HCT116 (cell line): ENCODE results near the gene GPR157. TPM values are rescaled to one million over a fixed set of nuclear protein-coding genes. Genes with fewer than 3 reads are reported as not detected.

Experiments used
- ATAC-seq: fragments of 200-7000 bp; cut with Tn5 transposase; 2 replicates; pipeline ENCODE4 v1.9.1; 2020; ENCODE audit warnings: mild to moderate bottlenecking, moderate library complexity
- BruUV-seq: library from RNA; stranded (reverse); fragments of 400-500 nt; replicated peaks from 2 replicates; lab custom pipeline; 2021; lab: Mats Ljungman, UMichigan
- CTCF ChIA-PET: fragments of 300-600 bp; sonication (Branson Sonifier 250); formaldehyde crosslinking; loops from one replicate; lab custom pipeline; 2021; ENCODE audit warnings: antibody characterized with exemption; lab: Charles Lee
- POLR2A ChIA-PET: fragments of 300-600, 350-600 bp; sonication (Branson Sonifier 250); formaldehyde crosslinking; loops from one replicate; lab custom pipeline; 2021; ENCODE audit warnings: antibody characterized with exemption; lab: Charles Lee
- RAD21 ChIA-PET, 2 experiments: fragments of 300-600 bp; sonication (Branson Sonifier 250); formaldehyde crosslinking; loops; one replicate each; lab custom pipeline; 2023; ENCODE audit warnings: low total read pairs in 2 of 2; ENCODE audit not compliant: uncharacterized antibody in 2 of 2, unreplicated experiment in 2 of 2, low non-redundant PET in 1 of 2; lab: Charles Lee
- DNase-seq: peaks from one replicate; pipeline ENCODE4 v3.0.0-alpha.2; 2010; ENCODE audit warnings: low read depth, low spot score
- H2AFZ ChIP-seq: fragments of 200-600 bp; shearing (Covaris generic), sonication (generic); 2 replicates; pipeline ENCODE4 v1.6.1; 2017; ENCODE audit warnings: low read depth, mixed run types, mixed read lengths, antibody characterized with exemption, low read length; ENCODE audit not compliant: poor library complexity, severe bottlenecking
- H3K27ac ChIP-seq: 2 replicates; pipeline ENCODE4 v1.5.1; 2012; ENCODE audit warnings: low read depth, low read length
- H3K27me3 ChIP-seq: fragments of 200-600 bp; sonication (generic); 2 replicates; pipeline ENCODE4 v1.6.1; 2016; ENCODE audit warnings: mixed run types, low read length, mixed read lengths; ENCODE audit not compliant: insufficient read depth
- H3K36me3 ChIP-seq, 2 experiments: fragments of 200-500 bp in 1 of 2; fragments of 200-600 bp in 1 of 2; sonication (Bioruptor generic) in 1 of 2; sonication (generic) in 1 of 2; 2 replicates each; pipeline versions ENCODE4 v1.5.1 to v1.6.1; 2014 to 2016; ENCODE audit warnings: low read length in 2 of 2, inconsistent platforms in 1 of 2, mixed read lengths in 1 of 2, mixed run types in 1 of 2; ENCODE audit not compliant: insufficient read depth in 2 of 2, control insufficient read depth in 1 of 2
- H3K4me1 ChIP-seq, 2 experiments: fragments of 200-600 bp in 1 of 2; sonication (generic) in 1 of 2; 2 replicates each; pipeline versions ENCODE4 v1.5.1 to v1.6.1; 2012 to 2017; ENCODE audit warnings: low read length in 2 of 2, inconsistent platforms in 1 of 2, mild to moderate bottlenecking in 1 of 2, mixed read lengths in 1 of 2, mixed run types in 1 of 2, moderate library complexity in 1 of 2; ENCODE audit not compliant: insufficient read depth in 2 of 2, control insufficient read depth in 1 of 2
- H3K4me2 ChIP-seq: fragments of 200-600 bp; sonication (generic); 2 replicates; pipeline ENCODE4 v1.6.1; 2017; ENCODE audit warnings: mixed run types, low read length, mixed read lengths
- H3K4me3 ChIP-seq, 2 experiments: fragments of 200-600 bp in 1 of 2; sonication (generic) in 1 of 2; replicated peaks in 1 of 2; 2 replicates each; pipeline ENCODE4 v1.5.1; 2011 to 2016; ENCODE audit warnings: low read length in 2 of 2, control low read depth in 1 of 2, low read depth in 1 of 2, mild to moderate bottlenecking in 1 of 2, mixed read lengths in 1 of 2, mixed run types in 1 of 2
- H3K79me2 ChIP-seq: fragments of 200-600 bp; sonication (generic); 2 replicates; pipeline ENCODE4 v1.6.1; 2017; ENCODE audit warnings: mild to moderate bottlenecking, mixed run types, low read length, moderate library complexity, mixed read lengths; ENCODE audit not compliant: insufficient read depth
- H3K9ac ChIP-seq: fragments of 200-600 bp; sonication (generic); 2 replicates; pipeline ENCODE4 v1.6.1; 2016; ENCODE audit warnings: low read length, mixed read lengths
- H3K9me2 ChIP-seq: fragments of 200-600 bp; sonication (generic), shearing (Covaris generic); 2 replicates; pipeline ENCODE4 v1.6.1; 2017; ENCODE audit warnings: mixed run types, mild to moderate bottlenecking, moderate library complexity; ENCODE audit not compliant: insufficient read depth
- H3K9me3 ChIP-seq, 2 experiments: fragments of 200-500 bp in 1 of 2; fragments of 200-600 bp in 1 of 2; sonication (Bioruptor generic) in 1 of 2; sonication (generic) in 1 of 2; 2 replicates each; pipeline ENCODE4 v1.6.1; 2014 to 2017; ENCODE audit warnings: low read length in 2 of 2, mixed read lengths in 2 of 2, inconsistent platforms in 1 of 2, low read depth in 1 of 2, mild to moderate bottlenecking in 1 of 2, mixed run types in 1 of 2, moderate library complexity in 1 of 2; ENCODE audit not compliant: control insufficient read depth in 1 of 2, insufficient read depth in 1 of 2
- H4K20me1 ChIP-seq: fragments of 200-600 bp; sonication (generic), shearing (Covaris generic); 2 replicates; pipeline ENCODE4 v1.6.1; 2017; ENCODE audit warnings: mixed run types, mild to moderate bottlenecking, moderate library complexity; ENCODE audit not compliant: insufficient read depth
- CEBPB ChIP-seq: IDR thresholded peaks from 2 replicates; pipeline ENCODE4 v1.6.1; 2012; ENCODE audit warnings: low read depth
- EGR1 ChIP-seq: IDR thresholded peaks from 2 replicates; pipeline ENCODE4 v1.6.1; 2012; ENCODE audit warnings: low read depth
- EZH2 ChIP-seq: fragments of 200-600 bp; sonication (generic); IDR thresholded peaks from 2 replicates; pipeline ENCODE4 v1.6.1; 2017; ENCODE audit warnings: antibody characterized with exemption, mixed run types
- JUND ChIP-seq: IDR thresholded peaks from 2 replicates; pipeline ENCODE4 v1.6.1; 2012
- POLR2A ChIP-seq: IDR thresholded peaks from 2 replicates; pipeline ENCODE4 v1.7.0; 2011; ENCODE audit warnings: borderline replicate concordance; ENCODE audit not compliant: insufficient read depth, insufficient read length; ENCODE audit errors: extremely low read depth
- POLR2AphosphoS5 ChIP-seq: IDR thresholded peaks from 2 replicates; pipeline ENCODE4 v1.6.1; 2011; ENCODE audit warnings: mild to moderate bottlenecking, low read depth, low read length, moderate library complexity
- RAD21 ChIP-seq: IDR thresholded peaks from 2 replicates; pipeline ENCODE4 v1.6.1; 2012; ENCODE audit warnings: low read depth, mild to moderate bottlenecking
- REST ChIP-seq: IDR thresholded peaks from 2 replicates; pipeline ENCODE4 v1.6.1; 2012; ENCODE audit warnings: low read depth
- SIN3A ChIP-seq: IDR thresholded peaks from 2 replicates; pipeline ENCODE4 v1.6.1; 2012; ENCODE audit warnings: low read depth
- SRF ChIP-seq: IDR thresholded peaks from 2 replicates; pipeline ENCODE4 v1.6.1; 2012; ENCODE audit warnings: low read depth
- TCF7L2 ChIP-seq: IDR thresholded peaks from 2 replicates; pipeline ENCODE4 v1.7.0; 2011; ENCODE audit warnings: borderline replicate concordance, inconsistent platforms; ENCODE audit not compliant: insufficient read depth, insufficient read length; ENCODE audit errors: extremely low read depth
- ZFX ChIP-seq: fragments of 450-650 bp; IDR thresholded peaks from 2 replicates; pipeline ENCODE4 v1.6.1; 2017
- ZNF274 ChIP-seq: fragments of 200-500 bp; sonication (Bioruptor generic); IDR thresholded peaks from 2 replicates; pipeline ENCODE4 v1.6.1; 2014; ENCODE audit warnings: mild to moderate bottlenecking, low read depth, low read length, inconsistent platforms
- intact Hi-C: fragments of 100-400 bp; cut with micrococcal nuclease; formaldehyde crosslinking; loops from 2 replicates; pipeline ENCODE4 v1.10.0; 2022
- total RNA-seq: library from RNA; stranded (reverse); gene quantifications from one replicate; pipeline ENCODE4 v1.2.1, GENCODE V29; 2021; ENCODE audit not compliant: unreplicated experiment
- TF ChIP-seq, protein P1 (sequence below): IDR thresholded peaks from 2 replicates; pipeline ENCODE4 v1.6.1; 2012
- TF ChIP-seq, protein P2 (sequence below): IDR thresholded peaks from 2 replicates; pipeline ENCODE4 v1.6.1; 2011; ENCODE audit warnings: mild to moderate bottlenecking, low read length, moderate library complexity; ENCODE audit not compliant: insufficient replicate concordance; ENCODE audit errors: extremely low read depth
- TF ChIP-seq, protein P3 (sequence below): IDR thresholded peaks from 2 replicates; pipeline ENCODE4 v1.6.1; 2012

The GPR157 gene
- total RNA-seq, 1 experiment from 2014 or later, result 7.7 TPM

- no peaks in the 10 kb centered on the region for H3K9me3 ChIP-seq
- POLR2A ChIA-PET, result interaction anchor here (0.7 kb wide), 1 partner anchor 401 kb away, joined by 3 read pairs; no protein-coding TSS in a partner anchor
- no peak for DNase-seq
Observed at GRCh38 chr1:9086045-9086444, 42.9 kb downstream of the GPR157 start.

More at GRCh38 chr1:9086045-9086444, 42.9 kb downstream of the GPR157 start:
- Histone ChIP-seq H3K79me2 (no peaks in the 10 kb centered on the region), H4K20me1 (no peaks in the 10 kb centered on the region), H3K4me1 (peaks cover 7% of the 10 kb centered on the region in 2 experiments), H3K4me2 (no peak overlapping the region), H3K27me3 (no peaks in the 10 kb centered on the region), H3K36me3 (no peaks in the 10 kb centered on the region), H3K4me3 (no peak overlapping the region), H3K9ac (no peak overlapping the region), H3K27ac (no peak overlapping the region), H3K9me2 (no peaks in the 10 kb centered on the region), H2AFZ (no peak overlapping the region)
- ChIA-PET CTCF (interaction anchor here (1.0 kb wide), 1 partner anchor 81 kb away, joined by 4 read pairs; no protein-coding TSS in a partner anchor), RAD21 (no interaction called here)
- intact Hi-C loops, result no loop called here
- TF ChIP-seq SRF, result no peak
- no peak for TF ChIP-seq ZFX
- TF ChIP-seq, protein P1, sequence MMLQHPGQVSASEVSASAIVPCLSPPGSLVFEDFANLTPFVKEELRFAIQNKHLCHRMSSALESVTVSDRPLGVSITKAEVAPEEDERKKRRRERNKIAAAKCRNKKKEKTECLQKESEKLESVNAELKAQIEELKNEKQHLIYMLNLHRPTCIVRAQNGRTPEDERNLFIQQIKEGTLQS, result no peak
- no peak for TF ChIP-seq POLR2A
- no peak for TF ChIP-seq JUND
- TF ChIP-seq TCF7L2, result no peak
- TF ChIP-seq SIN3A, result no peak
- no peak for TF ChIP-seq EZH2
- TF ChIP-seq, protein P2, sequence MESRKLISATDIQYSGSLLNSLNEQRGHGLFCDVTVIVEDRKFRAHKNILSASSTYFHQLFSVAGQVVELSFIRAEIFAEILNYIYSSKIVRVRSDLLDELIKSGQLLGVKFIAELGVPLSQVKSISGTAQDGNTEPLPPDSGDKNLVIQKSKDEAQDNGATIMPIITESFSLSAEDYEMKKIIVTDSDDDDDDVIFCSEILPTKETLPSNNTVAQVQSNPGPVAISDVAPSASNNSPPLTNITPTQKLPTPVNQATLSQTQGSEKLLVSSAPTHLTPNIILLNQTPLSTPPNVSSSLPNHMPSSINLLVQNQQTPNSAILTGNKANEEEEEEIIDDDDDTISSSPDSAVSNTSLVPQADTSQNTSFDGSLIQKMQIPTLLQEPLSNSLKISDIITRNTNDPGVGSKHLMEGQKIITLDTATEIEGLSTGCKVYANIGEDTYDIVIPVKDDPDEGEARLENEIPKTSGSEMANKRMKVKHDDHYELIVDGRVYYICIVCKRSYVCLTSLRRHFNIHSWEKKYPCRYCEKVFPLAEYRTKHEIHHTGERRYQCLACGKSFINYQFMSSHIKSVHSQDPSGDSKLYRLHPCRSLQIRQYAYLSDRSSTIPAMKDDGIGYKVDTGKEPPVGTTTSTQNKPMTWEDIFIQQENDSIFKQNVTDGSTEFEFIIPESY, result no peak
- TF ChIP-seq EGR1, result no peak
- TF ChIP-seq ZNF274, result no peak
- TF ChIP-seq POLR2AphosphoS5, result no peak
- TF ChIP-seq REST, result no peak
- TF ChIP-seq CEBPB, result no peak
- no peak for TF ChIP-seq RAD21
- TF ChIP-seq, protein P3, sequence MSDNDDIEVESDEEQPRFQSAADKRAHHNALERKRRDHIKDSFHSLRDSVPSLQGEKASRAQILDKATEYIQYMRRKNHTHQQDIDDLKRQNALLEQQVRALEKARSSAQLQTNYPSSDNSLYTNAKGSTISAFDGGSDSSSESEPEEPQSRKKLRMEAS, result no peak
- BruUV-seq, result no TSS peak
- ATAC-seq, result no peak
